Ishikawa (cell line): ENCODE results near the gene LRRC42.

ENCODE experiments used
- CEBPB ChIP-seq: IDR thresholded peaks from 2 replicates; pipeline ENCODE4 v1.6.1; 2012
- CREB1 ChIP-seq: IDR thresholded peaks from 2 replicates; pipeline ENCODE4 v1.6.1; 2012; ENCODE audit warnings: low read depth
- EGR1 ChIP-seq: IDR thresholded peaks from 2 replicates; pipeline ENCODE4 v1.6.1; 2012
- EP300 ChIP-seq: IDR thresholded peaks from 2 replicates; pipeline ENCODE4 v1.6.1; 2012; ENCODE audit warnings: borderline replicate concordance
- FOXM1 ChIP-seq: IDR thresholded peaks from 2 replicates; pipeline ENCODE4 v1.6.1; 2012; ENCODE audit warnings: low read depth, borderline replicate concordance
- MAX ChIP-seq: IDR thresholded peaks from 2 replicates; pipeline ENCODE4 v1.6.1; 2012
- NFIC ChIP-seq: IDR thresholded peaks from 2 replicates; pipeline ENCODE4 v1.6.1; 2012
- RAD21 ChIP-seq: IDR thresholded peaks from 2 replicates; pipeline ENCODE4 v1.6.1; 2012; ENCODE audit warnings: low read depth
- TAF1 ChIP-seq: IDR thresholded peaks from 2 replicates; pipeline ENCODE4 v1.6.1; 2012; ENCODE audit warnings: low read depth, mild to moderate bottlenecking
- TCF12 ChIP-seq: IDR thresholded peaks from 2 replicates; pipeline ENCODE4 v1.6.1; 2012; ENCODE audit warnings: low read depth
- TEAD4 ChIP-seq: IDR thresholded peaks from 2 replicates; pipeline ENCODE4 v1.6.1; 2012
- YY1 ChIP-seq: IDR thresholded peaks from 2 replicates; pipeline ENCODE4 v1.6.1; 2012; ENCODE audit warnings: low read depth
- ZBTB7A ChIP-seq: IDR thresholded peaks from 2 replicates; pipeline ENCODE4 v1.6.1; 2012; ENCODE audit warnings: low read depth
- TF ChIP-seq, protein P1 (sequence below): IDR thresholded peaks from 2 replicates; pipeline ENCODE4 v1.6.1; 2012; ENCODE audit warnings: low read depth, mild to moderate bottlenecking
- TF ChIP-seq, protein P2 (sequence below): IDR thresholded peaks from 2 replicates; pipeline ENCODE4 v1.6.1; 2012

Gene LRRC42

GRCh38 chr1:53946252-53947171 lies at the start of gene LRRC42:
LRRC42 (plus strand) TSS chr1:53946350; CDS start chr1:53952000, 5,650 bp downstream.
- TF ChIP-seq NFIC = no peak
- TF ChIP-seq EP300 = no peak
- no peak for TF ChIP-seq YY1
- TF ChIP-seq FOXM1 = no peak
- no peak for TF ChIP-seq CEBPB
- no peak for TF ChIP-seq CREB1
- no peak for TF ChIP-seq TEAD4
- peak; percentile 56 for TF ChIP-seq EGR1
- TF ChIP-seq TCF12 = peak; percentile 31; the same call in 1 of the 2 replicates
- TF ChIP-seq ZBTB7A = peak; percentile 77; the same call in 1 of the 2 replicates
- TF ChIP-seq, protein P1, sequence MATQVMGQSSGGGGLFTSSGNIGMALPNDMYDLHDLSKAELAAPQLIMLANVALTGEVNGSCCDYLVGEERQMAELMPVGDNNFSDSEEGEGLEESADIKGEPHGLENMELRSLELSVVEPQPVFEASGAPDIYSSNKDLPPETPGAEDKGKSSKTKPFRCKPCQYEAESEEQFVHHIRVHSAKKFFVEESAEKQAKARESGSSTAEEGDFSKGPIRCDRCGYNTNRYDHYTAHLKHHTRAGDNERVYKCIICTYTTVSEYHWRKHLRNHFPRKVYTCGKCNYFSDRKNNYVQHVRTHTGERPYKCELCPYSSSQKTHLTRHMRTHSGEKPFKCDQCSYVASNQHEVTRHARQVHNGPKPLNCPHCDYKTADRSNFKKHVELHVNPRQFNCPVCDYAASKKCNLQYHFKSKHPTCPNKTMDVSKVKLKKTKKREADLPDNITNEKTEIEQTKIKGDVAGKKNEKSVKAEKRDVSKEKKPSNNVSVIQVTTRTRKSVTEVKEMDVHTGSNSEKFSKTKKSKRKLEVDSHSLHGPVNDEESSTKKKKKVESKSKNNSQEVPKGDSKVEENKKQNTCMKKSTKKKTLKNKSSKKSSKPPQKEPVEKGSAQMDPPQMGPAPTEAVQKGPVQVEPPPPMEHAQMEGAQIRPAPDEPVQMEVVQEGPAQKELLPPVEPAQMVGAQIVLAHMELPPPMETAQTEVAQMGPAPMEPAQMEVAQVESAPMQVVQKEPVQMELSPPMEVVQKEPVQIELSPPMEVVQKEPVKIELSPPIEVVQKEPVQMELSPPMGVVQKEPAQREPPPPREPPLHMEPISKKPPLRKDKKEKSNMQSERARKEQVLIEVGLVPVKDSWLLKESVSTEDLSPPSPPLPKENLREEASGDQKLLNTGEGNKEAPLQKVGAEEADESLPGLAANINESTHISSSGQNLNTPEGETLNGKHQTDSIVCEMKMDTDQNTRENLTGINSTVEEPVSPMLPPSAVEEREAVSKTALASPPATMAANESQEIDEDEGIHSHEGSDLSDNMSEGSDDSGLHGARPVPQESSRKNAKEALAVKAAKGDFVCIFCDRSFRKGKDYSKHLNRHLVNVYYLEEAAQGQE = no peak
- TF ChIP-seq, protein P2, sequence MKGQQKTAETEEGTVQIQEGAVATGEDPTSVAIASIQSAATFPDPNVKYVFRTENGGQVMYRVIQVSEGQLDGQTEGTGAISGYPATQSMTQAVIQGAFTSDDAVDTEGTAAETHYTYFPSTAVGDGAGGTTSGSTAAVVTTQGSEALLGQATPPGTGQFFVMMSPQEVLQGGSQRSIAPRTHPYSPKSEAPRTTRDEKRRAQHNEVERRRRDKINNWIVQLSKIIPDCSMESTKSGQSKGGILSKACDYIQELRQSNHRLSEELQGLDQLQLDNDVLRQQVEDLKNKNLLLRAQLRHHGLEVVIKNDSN = no peak
- no peak for TF ChIP-seq RAD21
- TF ChIP-seq MAX = no peak
- TF ChIP-seq TAF1 = no peak

- no peak for TF ChIP-seq ZBTB7A
- no peak for TF ChIP-seq YY1
- TF ChIP-seq MAX = no peak
- TF ChIP-seq NFIC = no peak
- no peak for TF ChIP-seq CEBPB
- no peak for TF ChIP-seq RAD21
Observed at GRCh38 chr1:53896635-53897229, 49.4 kb upstream of the LRRC42 start.

GRCh38 chr1:53899206-53899628 lies 46.9 kb upstream of the LRRC42 start:
- TF ChIP-seq YY1 (no peak), NFIC (peak; percentile 4; the same call in 1 of the 2 replicates)
- TF ChIP-seq, protein P1 = no peak

DNA sequence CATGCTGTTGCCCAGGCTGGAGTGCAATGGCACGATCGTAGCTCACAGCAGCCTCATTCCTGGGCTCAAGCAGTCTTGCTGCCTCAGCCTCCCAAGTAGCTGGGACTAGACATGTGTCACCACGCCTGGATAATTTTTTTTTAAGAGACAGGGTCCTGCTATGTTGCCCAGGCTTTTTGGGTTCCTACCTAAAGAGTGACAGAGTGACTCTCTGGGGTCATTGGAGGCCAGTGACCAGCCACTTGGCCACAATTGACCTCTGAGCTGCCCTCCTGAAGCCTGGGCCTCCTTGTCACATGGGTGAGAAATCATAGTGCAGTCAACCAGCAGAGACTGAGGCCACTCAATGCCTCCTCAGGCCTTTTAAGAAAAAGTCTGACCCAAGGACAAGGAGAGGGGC lies 46.4 kb upstream of the LRRC42 start:
- TF ChIP-seq EGR1 = no peak
- no peak for TF ChIP-seq TCF12
- TF ChIP-seq CREB1 = no peak
- no peak for TF ChIP-seq FOXM1
- TF ChIP-seq RAD21 = no peak
- TF ChIP-seq CEBPB = no peak
- TF ChIP-seq YY1 = no peak
- TF ChIP-seq EP300 = no peak
- TF ChIP-seq, protein P1 = no peak
- TF ChIP-seq TAF1 = no peak
- TF ChIP-seq, protein P2 = no peak
